ENCODE data around the gene CKAP5.

CKAP5 gene

GRCh38 chr11:46706886-46707285 is 139.2 kb downstream of the CKAP5 start:
- Histone ChIP-seq H3K27me3 (ENCODE audit: control insufficient read depth, insufficient read depth, low read length) (no peaks in the 10 kb centered on the region), H3K4me3 (ENCODE audit: low read length) (no peak overlapping the region), H3K4me1 (ENCODE audit: control insufficient read depth, insufficient read depth, low read length) (peaks cover 14% of the 10 kb centered on the region), H3K9ac (ENCODE audit: low read depth, low read length) (no peak overlapping the region), H3K9me3 (replicated peaks; ENCODE audit: low read length) (no peaks in the 10 kb centered on the region), H3K4me2 (ENCODE audit: low read length) (no peak overlapping the region), H3K36me3 (ENCODE audit: insufficient read depth, low read length) (peaks cover 53% of the 10 kb centered on the region)

DNA sequence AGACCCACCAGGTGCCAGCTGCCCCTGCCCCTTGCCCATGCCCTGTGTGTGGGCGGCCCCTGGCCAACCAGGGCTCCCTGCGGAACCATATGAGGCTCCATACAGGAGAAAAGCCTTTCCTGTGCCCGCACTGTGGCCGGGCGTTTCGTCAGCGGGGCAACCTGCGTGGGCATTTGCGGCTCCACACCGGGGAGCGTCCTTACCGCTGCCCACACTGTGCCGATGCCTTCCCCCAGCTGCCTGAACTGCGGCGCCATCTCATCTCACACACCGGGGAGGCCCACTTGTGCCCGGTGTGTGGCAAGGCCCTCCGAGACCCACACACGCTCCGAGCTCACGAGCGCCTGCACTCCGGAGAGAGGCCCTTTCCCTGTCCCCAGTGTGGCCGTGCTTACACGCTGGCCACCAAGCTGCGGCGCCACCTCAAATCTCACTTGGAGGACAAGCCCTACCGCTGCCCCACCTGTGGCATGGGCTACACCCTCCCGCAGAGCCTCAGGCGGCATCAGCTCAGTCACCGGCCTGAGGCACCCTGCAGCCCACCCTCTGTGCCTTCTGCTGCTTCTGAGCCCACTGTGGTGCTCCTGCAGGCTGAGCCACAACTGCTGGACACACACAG is 140.9 kb downstream of the CKAP5 start:
- H3K9ac ChIP-seq (ENCODE audit: low read depth, low read length): no peak overlapping the region
- no peaks in the 10 kb centered on the region for H3K27me3 ChIP-seq (ENCODE audit: control insufficient read depth, insufficient read depth, low read length)
- peaks cover 53% of the 10 kb centered on the region for H3K36me3 ChIP-seq (ENCODE audit: insufficient read depth, low read length)
- H3K4me2 ChIP-seq (ENCODE audit: low read length): no peak overlapping the region
- no peak overlapping the region for H3K4me3 ChIP-seq (ENCODE audit: low read length)
- no peaks in the 10 kb centered on the region for H3K9me3 ChIP-seq (replicated peaks; ENCODE audit: low read length)
- peaks cover 6% of the 10 kb centered on the region for H3K4me1 ChIP-seq (ENCODE audit: control insufficient read depth, insufficient read depth, low read length)

GRCh38 chr11:46701078-46701654 is 144.9 kb downstream of the CKAP5 start:
- Histone ChIP-seq H3K36me3 (ENCODE audit: insufficient read depth, low read length) (peaks cover 41% of the 10 kb centered on the region), H3K4me1 (ENCODE audit: control insufficient read depth, insufficient read depth, low read length) (peaks cover 33% of the 10 kb centered on the region), H3K4me2 (ENCODE audit: low read length) (peak overlapping the region; percentile 90), H3K4me3 (ENCODE audit: low read length) (peak overlapping the region; percentile 99), H3K27me3 (ENCODE audit: control insufficient read depth, insufficient read depth, low read length) (no peaks in the 10 kb centered on the region), H3K9me3 (replicated peaks; ENCODE audit: low read length) (no peaks in the 10 kb centered on the region), H3K9ac (ENCODE audit: low read depth, low read length) (peak overlapping the region; percentile 94)

GRCh38 chr11:46700241-46701077 is 145.6 kb downstream of the CKAP5 start, which contains the start of the genes ARHGAP1 and ZNF408:
TSS of gene ARHGAP1 (minus strand) at chr11:46700619. CDS start at chr11:46696107, 4,512 bp downstream.
TSS of gene ZNF408 (plus strand) at chr11:46701031. CDS start at chr11:46701048, 17 bp downstream.
- Histone ChIP-seq H3K9me3 (replicated peaks; ENCODE audit: low read length) (no peaks in the 10 kb centered on the region), H3K4me3 (ENCODE audit: low read length) (peak within 1 kb of the TSS; percentile 99), H3K27me3 (ENCODE audit: control insufficient read depth, insufficient read depth, low read length) (no peaks in the 10 kb centered on the region), H3K4me1 (ENCODE audit: control insufficient read depth, insufficient read depth, low read length) (peaks cover 39% of the 10 kb centered on the region), H3K36me3 (ENCODE audit: insufficient read depth, low read length) (peaks cover 42% of the 10 kb centered on the region), H3K9ac (ENCODE audit: low read depth, low read length) (peak within 1 kb of the TSS; percentile 94), H3K4me2 (ENCODE audit: low read length) (peak within 1 kb of the TSS; percentile 90)

GRCh38 chr11:46698597-46698996 is 147.5 kb downstream of the CKAP5 start:
- Histone ChIP-seq H3K4me1 (ENCODE audit: control insufficient read depth, insufficient read depth, low read length) (peaks cover 55% of the 10 kb centered on the region), H3K9me3 (replicated peaks; ENCODE audit: low read length) (no peaks in the 10 kb centered on the region), H3K36me3 (ENCODE audit: insufficient read depth, low read length) (peaks cover 40% of the 10 kb centered on the region), H3K4me2 (ENCODE audit: low read length) (peak overlapping the region; percentile 90), H3K27me3 (ENCODE audit: control insufficient read depth, insufficient read depth, low read length) (no peaks in the 10 kb centered on the region), H3K9ac (ENCODE audit: low read depth, low read length) (peak overlapping the region; percentile 94), H3K4me3 (ENCODE audit: low read length) (peak overlapping the region; percentile 31)

DNA sequence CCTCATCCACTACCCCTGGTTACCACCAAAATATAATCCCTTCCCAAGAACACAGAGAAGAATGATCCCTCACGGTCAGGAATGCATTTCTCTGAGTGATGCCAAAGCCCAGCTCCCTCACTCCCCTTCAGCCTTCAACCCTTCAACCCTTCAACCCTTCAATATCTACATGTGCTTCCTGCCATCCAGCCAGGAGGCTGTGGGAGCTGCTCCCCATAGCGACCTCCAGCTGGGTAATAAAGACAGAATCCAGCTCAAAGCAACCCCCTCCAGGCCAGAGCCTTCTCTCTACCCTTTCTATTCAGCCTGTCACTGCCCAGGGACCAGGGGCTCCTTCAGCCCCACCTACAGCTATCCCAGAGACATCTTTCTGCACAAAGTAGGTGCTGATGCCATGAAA is 148.4 kb downstream of the CKAP5 start:
- H3K36me3 ChIP-seq (ENCODE audit: insufficient read depth, low read length): peaks cover 31% of the 10 kb centered on the region
- H3K4me2 ChIP-seq (ENCODE audit: low read length): peak overlapping the region; percentile 90
- peak overlapping the region; percentile 29 for H3K4me3 ChIP-seq (ENCODE audit: low read length)
- H3K9ac ChIP-seq (ENCODE audit: low read depth, low read length): peak overlapping the region; percentile 20
- H3K27me3 ChIP-seq (ENCODE audit: control insufficient read depth, insufficient read depth, low read length): no peaks in the 10 kb centered on the region
- peaks cover 58% of the 10 kb centered on the region for H3K4me1 ChIP-seq (ENCODE audit: control insufficient read depth, insufficient read depth, low read length)
- no peaks in the 10 kb centered on the region for H3K9me3 ChIP-seq (replicated peaks; ENCODE audit: low read length)

GRCh38 chr11:46697303-46697702 is 148.8 kb downstream of the CKAP5 start:
- Histone ChIP-seq H3K36me3 (ENCODE audit: insufficient read depth, low read length) (peaks cover 28% of the 10 kb centered on the region), H3K4me3 (ENCODE audit: low read length) (peak overlapping the region; percentile 29), H3K4me1 (ENCODE audit: control insufficient read depth, insufficient read depth, low read length) (peaks cover 58% of the 10 kb centered on the region), H3K9ac (ENCODE audit: low read depth, low read length) (no peak overlapping the region), H3K9me3 (replicated peaks; ENCODE audit: low read length) (no peaks in the 10 kb centered on the region), H3K27me3 (ENCODE audit: control insufficient read depth, insufficient read depth, low read length) (no peaks in the 10 kb centered on the region), H3K4me2 (ENCODE audit: low read length) (peak overlapping the region; percentile 90)

- Histone ChIP-seq H3K4me2 (ENCODE audit: low read length) (no peak overlapping the region), H3K36me3 (ENCODE audit: insufficient read depth, low read length) (peaks cover 34% of the 10 kb centered on the region), H3K27me3 (ENCODE audit: control insufficient read depth, insufficient read depth, low read length) (no peaks in the 10 kb centered on the region), H3K9ac (ENCODE audit: low read depth, low read length) (no peak overlapping the region), H3K4me3 (ENCODE audit: low read length) (no peak overlapping the region), H3K4me1 (ENCODE audit: control insufficient read depth, insufficient read depth, low read length) (peaks cover 53% of the 10 kb centered on the region), H3K9me3 (replicated peaks; ENCODE audit: low read length) (no peaks in the 10 kb centered on the region)
These were observed 149.9 kb downstream of the CKAP5 start for GRCh38 chr11:46696212-46696558.

- no peak overlapping the region for H3K9ac ChIP-seq (ENCODE audit: low read depth, low read length)
- H3K36me3 ChIP-seq (ENCODE audit: insufficient read depth, low read length): peaks cover 38% of the 10 kb centered on the region
- no peak overlapping the region for H3K4me3 ChIP-seq (ENCODE audit: low read length)
- no peaks in the 10 kb centered on the region for H3K9me3 ChIP-seq (replicated peaks; ENCODE audit: low read length)
- H3K27me3 ChIP-seq (ENCODE audit: control insufficient read depth, insufficient read depth, low read length): no peaks in the 10 kb centered on the region
- H3K4me1 ChIP-seq (ENCODE audit: control insufficient read depth, insufficient read depth, low read length): peaks cover 53% of the 10 kb centered on the region
- no peak overlapping the region for H3K4me2 ChIP-seq (ENCODE audit: low read length)
These were observed 150.5 kb downstream of the CKAP5 start for GRCh38 chr11:46695345-46696211.

GRCh38 chr11:46694607-46695006 is 151.5 kb downstream of the CKAP5 start:
- H3K4me2 ChIP-seq (ENCODE audit: low read length): no peak overlapping the region
- no peaks in the 10 kb centered on the region for H3K27me3 ChIP-seq (ENCODE audit: control insufficient read depth, insufficient read depth, low read length)
- H3K9ac ChIP-seq (ENCODE audit: low read depth, low read length): peak overlapping the region; percentile 10
- H3K4me3 ChIP-seq (ENCODE audit: low read length): no peak overlapping the region
- no peaks in the 10 kb centered on the region for H3K9me3 ChIP-seq (replicated peaks; ENCODE audit: low read length)
- peaks cover 53% of the 10 kb centered on the region for H3K4me1 ChIP-seq (ENCODE audit: control insufficient read depth, insufficient read depth, low read length)
- peaks cover 39% of the 10 kb centered on the region for H3K36me3 ChIP-seq (ENCODE audit: insufficient read depth, low read length)

DNA sequence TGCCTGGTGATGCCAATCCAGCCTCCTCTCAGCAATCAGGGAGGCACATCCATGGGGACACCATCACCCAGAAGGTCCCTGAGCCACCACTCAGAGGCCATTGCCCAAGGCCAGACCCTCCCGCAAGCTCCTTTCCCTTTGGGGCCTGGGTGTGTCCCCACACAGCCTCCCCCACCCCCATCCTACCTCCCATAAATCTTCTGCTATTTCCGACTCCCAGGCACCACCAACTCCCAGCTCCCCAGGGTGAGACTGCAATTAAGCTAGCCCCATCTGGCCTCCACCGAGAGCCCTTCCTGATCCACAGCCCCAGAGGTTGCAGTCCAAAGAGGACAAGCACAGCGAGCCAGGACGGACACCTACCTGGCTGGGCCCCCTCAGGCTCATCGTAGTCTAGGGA is 152.0 kb downstream of the CKAP5 start:
- Histone ChIP-seq H3K4me1 (ENCODE audit: control insufficient read depth, insufficient read depth, low read length) (peaks cover 48% of the 10 kb centered on the region), H3K9me3 (replicated peaks; ENCODE audit: low read length) (no peaks in the 10 kb centered on the region), H3K4me3 (ENCODE audit: low read length) (no peak overlapping the region), H3K9ac (ENCODE audit: low read depth, low read length) (peak overlapping the region; percentile 10), H3K36me3 (ENCODE audit: insufficient read depth, low read length) (peaks cover 39% of the 10 kb centered on the region), H3K4me2 (ENCODE audit: low read length) (no peak overlapping the region), H3K27me3 (ENCODE audit: control insufficient read depth, insufficient read depth, low read length) (no peaks in the 10 kb centered on the region)
